Tibial artery (tissue), 4 donors: ENCODE measurements around the gene VAMP3.

Experiments
- DNase-seq, 2 donors: peaks; one replicate each; pipeline ENCODE4 v3.0.0-alpha.2; 2019
- H3K27ac ChIP-seq, 2 donors: fragments of 200-600 bp; sonication (generic) in 1 of 2; 1 replicate in 1 of 2; 2 replicates in 1 of 2; pipeline ENCODE4 v1.5.1; 2018 to 2019; ENCODE audit warnings: mild to moderate bottlenecking in 1 of 2
- H3K27me3 ChIP-seq, 2 donors: fragments of 200-600 bp; sonication (generic) in 1 of 2; one replicate each; pipeline versions ENCODE4 v1.5.1 to v1.6.0; 2016 to 2019
- H3K36me3 ChIP-seq, 3 donors: fragments of 200-600 bp; sonication (generic) in 2 of 3; one replicate each; pipeline ENCODE4 v1.5.1; 2016 to 2019; ENCODE audit warnings: mild to moderate bottlenecking in 2 of 3
- H3K4me1 ChIP-seq, 4 donors: fragments of 200-600 bp; sonication (generic) in 2 of 4; 1 replicate in 3 of 4; 2 replicates in 1 of 4; pipeline ENCODE4 v1.5.1; 2016 to 2019
- H3K4me3 ChIP-seq, 2 donors: fragments of 200-600 bp; sonication (generic) in 1 of 2; 1 replicate in 1 of 2; 2 replicates in 1 of 2; pipeline ENCODE4 v1.5.1; 2018 to 2019; ENCODE audit warnings: mild to moderate bottlenecking in 2 of 2
- H3K9me3 ChIP-seq, 3 donors: fragments of 200-600 bp; sonication (generic) in 1 of 3; one replicate each; pipeline ENCODE4 v1.5.1; 2016 to 2019
- CTCF ChIP-seq, 2 experiments: fragments of 200-600 bp in 1 of 2; fragments of 450-650 bp in 1 of 2; IDR thresholded peaks; one replicate each; pipeline ENCODE4 v1.5.1; 2017 to 2019; ENCODE audit warnings: antibody characterized with exemption in 2 of 2, mild to moderate bottlenecking in 1 of 2, moderate library complexity in 1 of 2
- intact Hi-C: fragments of 100-400 bp; cut with DNase I; formaldehyde crosslinking; loops from one replicate; pipeline ENCODE4 v1.15.0; 2023; ENCODE audit warnings: low total_unique reads

The VAMP3 gene

GRCh38 chr1:7811476-7811875 lies 40.4 kb downstream of the VAMP3 start:
- no peak for TF ChIP-seq CTCF (IDR thresholded peaks at IDR 0.05)
- Histone ChIP-seq H3K9me3 (peaks cover 0 to 9% (median 0%) of the 10 kb centered on the region in 3 donors), H3K4me3 (no peak overlapping the region), H3K36me3 (peaks cover 61 to 68% (median 64%) of the 10 kb centered on the region in 3 donors), H3K27me3 (no peaks in the 10 kb centered on the region), H3K27ac (no peak overlapping the region), H3K4me1 (no peaks in the 10 kb centered on the region)
- intact Hi-C loops, result no loop called here
- DNase-seq, result no peak

- no peak for TF ChIP-seq CTCF (IDR thresholded peaks at IDR 0.05)
- Histone ChIP-seq H3K36me3 (peaks cover 58 to 72% (median 71%) of the 10 kb centered on the region in 3 donors), H3K27me3 (no peaks in the 10 kb centered on the region), H3K9me3 (peaks cover 0 to 9% (median 0%) of the 10 kb centered on the region in 3 donors), H3K4me3 (no peak overlapping the region), H3K4me1 (no peaks in the 10 kb centered on the region), H3K27ac (no peak overlapping the region)
- intact Hi-C loops, result no loop called here
- DNase-seq, result no peak
Observed at GRCh38 chr1:7813677-7814373, 42.7 kb downstream of the VAMP3 start.

- H3K4me3 ChIP-seq, result no peak overlapping the region
- no peak overlapping the region for H3K27ac ChIP-seq
- DNase-seq, result no peak
- no peaks in the 10 kb centered on the region for H3K4me1 ChIP-seq
- intact Hi-C loops, result no loop called here
- H3K9me3 ChIP-seq, result no peaks in the 10 kb centered on the region
- TF ChIP-seq CTCF (IDR thresholded peaks at IDR 0.05), result no peak
- no peaks in the 10 kb centered on the region for H3K27me3 ChIP-seq
- peaks cover 69 to 89% (median 87%) of the 10 kb centered on the region in 3 donors for H3K36me3 ChIP-seq
Observed at GRCh38 chr1:7821282-7821681, 50.2 kb downstream of the VAMP3 start.

- Histone ChIP-seq H3K9me3 (no peaks in the 10 kb centered on the region), H3K4me1 (no peaks in the 10 kb centered on the region), H3K36me3 (peaks cover 71 to 96% (median 89%) of the 10 kb centered on the region in 3 donors), H3K4me3 (no peak overlapping the region), H3K27me3 (no peaks in the 10 kb centered on the region), H3K27ac (no peak overlapping the region)
- intact Hi-C loops, result no loop called here
- no peak for TF ChIP-seq CTCF (IDR thresholded peaks at IDR 0.05)
- no peak for DNase-seq
Observed at GRCh38 chr1:7824701-7825100, 53.6 kb downstream of the VAMP3 start.

- Histone ChIP-seq H3K27me3 (no peaks in the 10 kb centered on the region), H3K27ac (no peak overlapping the region), H3K4me1 (peaks cover 0 to 4% (median 0%) of the 10 kb centered on the region in 4 donors), H3K9me3 (no peaks in the 10 kb centered on the region), H3K36me3 (peaks cover 66 to 85% (median 84%) of the 10 kb centered on the region in 3 donors), H3K4me3 (no peak overlapping the region)
- no peak for TF ChIP-seq CTCF (IDR thresholded peaks at IDR 0.05)
- intact Hi-C loops, result no loop called here
- DNase-seq, result no peak
Observed at GRCh38 chr1:7826363-7826762, 55.3 kb downstream of the VAMP3 start.
